OCI-LY3 (cell line): ENCODE results near the gene TAX1BP1.

Source experiments
- H2AFZ ChIP-seq: fragments of 200-600, 300-600 bp; shearing (Covaris generic); 2 replicates; pipeline ENCODE4 v1.6.0; 2014; ENCODE audit warnings: antibody characterized with exemption, low read depth, low read length
- H3K27ac ChIP-seq: fragments of 200-600, 300-600 bp; sonication (generic); 2 replicates; pipeline ENCODE4 v1.5.1; 2014; ENCODE audit warnings: mild to moderate bottlenecking, low read length, moderate library complexity, mixed read lengths
- H3K27me3 ChIP-seq: fragments of 200-600, 300-600 bp; sonication (generic); 2 replicates; pipeline ENCODE4 v1.6.1; 2014; ENCODE audit warnings: low read depth, low read length, mixed read lengths
- H3K36me3 ChIP-seq: fragments of 200-600, 300-600 bp; sonication (generic); replicated peaks from 2 replicates; pipeline ENCODE3; 2014; ENCODE audit warnings: low read depth, low read length, mixed read lengths
- H3K4me1 ChIP-seq: fragments of 300-600, 200-600 bp; sonication (generic); 2 replicates; pipeline ENCODE4 v1.6.1; 2014; ENCODE audit warnings: low read length, mixed read lengths
- H3K4me2 ChIP-seq: fragments of 200-600, 300-600 bp; sonication (generic); 2 replicates; pipeline ENCODE4 v1.6.1; 2014; ENCODE audit warnings: low read length, mixed read lengths
- H3K4me3 ChIP-seq: fragments of 300-600, 200-600 bp; sonication (generic); 2 replicates; pipeline ENCODE4 v1.5.1; 2014; ENCODE audit warnings: antibody characterized with exemption, mild to moderate bottlenecking, low read length, moderate library complexity
- H3K79me2 ChIP-seq: fragments of 300-600, 200-600 bp; shearing (Covaris generic); 2 replicates; pipeline ENCODE4 v1.6.1; 2014; ENCODE audit warnings: mild to moderate bottlenecking, low read length, mixed read lengths
- H3K9ac ChIP-seq: fragments of 300-600, 200-600 bp; shearing (Covaris generic); 2 replicates; pipeline ENCODE4 v1.6.0; 2014; ENCODE audit warnings: mild to moderate bottlenecking, low read length, moderate library complexity
- H3K9me3 ChIP-seq: fragments of 200-600, 300-600 bp; shearing (Covaris generic); 2 replicates; pipeline ENCODE4 v1.6.1; 2014; ENCODE audit warnings: low read length, mixed read lengths; ENCODE audit not compliant: insufficient read depth
- H4K20me1 ChIP-seq: fragments of 200-600, 300-600 bp; sonication (generic); 2 replicates; pipeline ENCODE4 v1.6.1; 2016; ENCODE audit warnings: low read length, mixed read lengths; ENCODE audit not compliant: insufficient read depth
- EZH2phosphoT487 ChIP-seq: fragments of 200-600 bp; shearing (Covaris generic); IDR thresholded peaks from 2 replicates; pipeline ENCODE4 v1.6.1; 2018; ENCODE audit warnings: antibody characterized with exemption, mixed run types, low read depth
- TF ChIP-seq, protein P1 (sequence below): fragments of 200-600, 300-600 bp; sonication (generic); IDR thresholded peaks from 2 replicates; pipeline ENCODE4 v1.5.1; 2014; ENCODE audit warnings: antibody characterized with exemption, low read length, low read depth

TAX1BP1 gene

DNA sequence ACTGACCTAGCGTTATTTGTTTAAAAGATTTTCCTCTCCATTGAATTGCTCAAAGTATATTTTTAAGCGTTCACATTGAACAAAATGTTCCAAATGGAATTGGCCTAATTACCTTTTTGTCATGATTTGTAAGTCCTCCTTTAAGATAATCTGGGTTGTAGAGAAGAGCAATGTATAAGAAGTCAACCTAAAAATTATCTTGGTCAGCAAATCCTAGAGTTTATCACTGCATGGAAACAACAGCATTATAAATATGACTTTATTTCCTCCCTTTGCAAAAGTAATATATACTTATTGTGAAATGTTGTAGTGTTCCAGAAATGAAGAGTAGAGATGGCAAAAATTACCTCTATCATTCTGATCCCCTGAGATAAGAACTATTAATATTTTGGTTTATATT, 59.2 kb downstream of the TAX1BP1 start:
- H4K20me1 ChIP-seq, result no peaks in the 10 kb centered on the region
- no peaks in the 10 kb centered on the region for H3K4me1 ChIP-seq
- H2AFZ ChIP-seq, result no peak overlapping the region
- no peak for TF ChIP-seq EZH2phosphoT487
- TF ChIP-seq, protein P1, sequence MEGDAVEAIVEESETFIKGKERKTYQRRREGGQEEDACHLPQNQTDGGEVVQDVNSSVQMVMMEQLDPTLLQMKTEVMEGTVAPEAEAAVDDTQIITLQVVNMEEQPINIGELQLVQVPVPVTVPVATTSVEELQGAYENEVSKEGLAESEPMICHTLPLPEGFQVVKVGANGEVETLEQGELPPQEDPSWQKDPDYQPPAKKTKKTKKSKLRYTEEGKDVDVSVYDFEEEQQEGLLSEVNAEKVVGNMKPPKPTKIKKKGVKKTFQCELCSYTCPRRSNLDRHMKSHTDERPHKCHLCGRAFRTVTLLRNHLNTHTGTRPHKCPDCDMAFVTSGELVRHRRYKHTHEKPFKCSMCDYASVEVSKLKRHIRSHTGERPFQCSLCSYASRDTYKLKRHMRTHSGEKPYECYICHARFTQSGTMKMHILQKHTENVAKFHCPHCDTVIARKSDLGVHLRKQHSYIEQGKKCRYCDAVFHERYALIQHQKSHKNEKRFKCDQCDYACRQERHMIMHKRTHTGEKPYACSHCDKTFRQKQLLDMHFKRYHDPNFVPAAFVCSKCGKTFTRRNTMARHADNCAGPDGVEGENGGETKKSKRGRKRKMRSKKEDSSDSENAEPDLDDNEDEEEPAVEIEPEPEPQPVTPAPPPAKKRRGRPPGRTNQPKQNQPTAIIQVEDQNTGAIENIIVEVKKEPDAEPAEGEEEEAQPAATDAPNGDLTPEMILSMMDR, result no peak
- H3K79me2 ChIP-seq, result no peaks in the 10 kb centered on the region
- no peaks in the 10 kb centered on the region for H3K9me3 ChIP-seq
- H3K27me3 ChIP-seq, result no peaks in the 10 kb centered on the region
- no peaks in the 10 kb centered on the region for H3K36me3 ChIP-seq
- H3K4me3 ChIP-seq, result no peak overlapping the region
- no peak overlapping the region for H3K27ac ChIP-seq
- H3K4me2 ChIP-seq, result no peak overlapping the region
- no peak overlapping the region for H3K9ac ChIP-seq

GRCh38 chr7:27802999-27803398, 63.0 kb downstream of the TAX1BP1 start:
- Histone ChIP-seq H3K9ac (no peak overlapping the region), H3K36me3 (no peaks in the 10 kb centered on the region), H3K4me1 (no peaks in the 10 kb centered on the region), H3K79me2 (no peaks in the 10 kb centered on the region), H2AFZ (no peak overlapping the region), H3K27me3 (no peaks in the 10 kb centered on the region), H3K9me3 (no peaks in the 10 kb centered on the region), H3K4me2 (no peak overlapping the region), H3K27ac (no peak overlapping the region), H3K4me3 (no peak overlapping the region), H4K20me1 (no peaks in the 10 kb centered on the region)
- TF ChIP-seq, protein P1, result no peak
- TF ChIP-seq EZH2phosphoT487, result no peak

GRCh38 chr7:27804139-27804538, 64.2 kb downstream of the TAX1BP1 start:
- no peaks in the 10 kb centered on the region for H3K79me2 ChIP-seq
- TF ChIP-seq EZH2phosphoT487, result no peak
- TF ChIP-seq, protein P1, result no peak
- H3K36me3 ChIP-seq, result no peaks in the 10 kb centered on the region
- H3K27me3 ChIP-seq, result no peaks in the 10 kb centered on the region
- no peak overlapping the region for H3K9ac ChIP-seq
- no peak overlapping the region for H2AFZ ChIP-seq
- no peaks in the 10 kb centered on the region for H3K9me3 ChIP-seq
- H3K27ac ChIP-seq, result no peak overlapping the region
- H3K4me3 ChIP-seq, result no peak overlapping the region
- H3K4me2 ChIP-seq, result no peak overlapping the region
- no peaks in the 10 kb centered on the region for H3K4me1 ChIP-seq
- H4K20me1 ChIP-seq, result no peaks in the 10 kb centered on the region

DNA sequence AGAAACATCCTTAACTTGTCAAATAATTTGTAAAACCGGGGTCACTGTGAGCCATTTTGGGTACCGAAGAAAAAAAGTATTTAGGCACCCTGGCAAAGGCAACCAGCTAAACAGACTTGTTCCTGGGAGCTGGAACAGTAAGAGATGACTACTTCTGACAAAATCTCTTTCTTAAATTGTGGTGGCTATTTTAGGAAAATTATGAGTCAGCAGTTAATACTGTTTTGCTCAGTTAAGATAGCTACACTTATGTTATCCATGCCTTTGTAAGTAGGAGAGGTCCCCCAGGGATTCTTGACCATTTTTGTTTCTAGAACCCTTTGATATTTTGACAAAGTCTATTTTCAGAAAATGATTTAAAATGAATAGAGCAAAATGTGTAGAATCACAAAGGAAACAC, 68.7 kb downstream of the TAX1BP1 start:
- Histone ChIP-seq H4K20me1 (no peaks in the 10 kb centered on the region), H3K9me3 (no peaks in the 10 kb centered on the region), H3K27me3 (no peaks in the 10 kb centered on the region), H2AFZ (no peak overlapping the region), H3K36me3 (no peaks in the 10 kb centered on the region), H3K4me3 (no peak overlapping the region), H3K4me1 (no peaks in the 10 kb centered on the region), H3K27ac (no peak overlapping the region), H3K9ac (no peak overlapping the region), H3K4me2 (no peak overlapping the region), H3K79me2 (no peaks in the 10 kb centered on the region)
- no peak for TF ChIP-seq EZH2phosphoT487
- TF ChIP-seq, protein P1, result no peak
